ENCODE measurements around the gene SHLD1. TPM values are rescaled to one million over a fixed set of nuclear protein-coding genes. Genes with fewer than 3 reads are reported as not detected.
"Not testable (repeated sequence)": the region's sequence is repeated elsewhere in the genome, so short reads cannot be mapped to it uniquely, and the experiment has no call there.

Gene SHLD1
- total RNA-seq, 1 donor from 2014 or later: 12.5 TPM

DNA sequence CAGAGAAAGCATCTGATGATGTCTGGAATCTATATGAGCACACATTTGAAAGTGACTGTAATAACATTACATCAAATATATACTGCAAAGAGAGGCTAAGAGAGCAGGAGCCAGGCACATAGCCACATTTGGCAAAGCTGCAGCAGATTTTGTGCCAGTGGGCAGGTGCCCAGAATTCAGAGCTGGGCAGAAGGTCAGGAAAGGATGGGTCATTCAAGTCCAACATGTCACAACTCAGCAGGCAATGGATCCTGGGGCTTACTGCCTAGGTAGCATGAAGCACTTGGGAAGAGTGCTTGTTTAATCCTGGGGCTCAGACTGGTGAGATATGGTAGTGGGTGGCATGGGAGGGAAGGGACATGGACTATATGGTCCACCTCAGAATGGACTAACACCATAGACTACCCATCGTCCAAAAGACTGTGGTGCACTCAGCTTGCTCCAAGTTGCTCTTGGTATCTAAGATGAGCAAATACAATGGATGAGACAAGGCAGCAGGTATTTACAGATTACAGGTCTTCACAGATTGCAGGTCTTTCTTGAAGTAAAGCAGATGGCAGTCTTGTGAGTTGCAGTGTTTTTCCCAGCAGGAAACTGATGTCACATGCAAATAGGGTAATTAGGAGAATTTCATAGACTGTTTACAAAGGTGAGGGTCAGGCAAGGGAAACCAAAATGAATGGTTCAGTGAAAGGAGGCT lies 31.2 kb upstream of the SHLD1 start:
- Histone ChIP-seq H3K9ac (ENCODE audit: low read depth in 1 of 3, low read length in 3 of 3) (no peak overlapping the region), H3K27me3 (ENCODE audit: control insufficient read depth in 3 of 3, insufficient read depth in 3 of 3, low read length in 3 of 3) (no peaks in the 10 kb centered on the region), H3K9me3 (ENCODE audit: control insufficient read depth in 3 of 3, low read length in 3 of 3) (no peaks in the 10 kb centered on the region), H3K36me3 (ENCODE audit: control insufficient read depth in 3 of 3, insufficient read depth in 3 of 3, low read length in 3 of 3) (no peaks in the 10 kb centered on the region), H3K27ac (ENCODE audit: low read depth, low read length) (no peak overlapping the region), H3K4me3 (ENCODE audit: low read length in 3 of 3) (no peak overlapping the region), H3K4me1 (ENCODE audit: control insufficient read depth in 3 of 3, insufficient read depth in 3 of 3, low read length in 3 of 3) (peaks cover 9 to 22% (median 19%) of the 10 kb centered on the region in 3 donors)

DNA sequence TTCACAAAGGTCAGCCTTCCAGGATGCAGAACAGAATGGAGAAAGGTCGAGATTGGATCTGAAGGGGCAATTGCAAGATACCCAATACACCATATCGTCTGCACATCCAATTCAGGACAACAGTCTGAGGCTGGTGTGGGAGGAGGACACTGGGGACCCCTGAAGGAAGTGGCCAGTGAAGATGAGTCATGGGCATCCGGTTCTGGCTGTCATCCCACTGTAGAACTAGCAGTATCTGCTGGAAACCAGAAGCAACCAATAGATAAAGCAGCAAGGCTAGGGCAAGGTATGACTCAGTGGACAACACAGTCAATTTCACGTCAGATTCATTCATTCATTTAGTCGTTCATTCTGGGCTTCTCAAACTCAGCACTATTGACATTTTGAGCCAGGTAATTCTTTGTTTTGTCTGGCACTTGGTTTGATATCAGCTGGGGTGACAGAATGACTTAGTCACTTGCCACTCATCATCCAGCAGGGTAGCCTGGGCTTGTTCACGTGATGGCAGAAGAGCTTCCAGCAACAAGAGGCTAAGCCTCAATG lies 30.3 kb upstream of the SHLD1 start:
- Histone ChIP-seq H3K27ac (ENCODE audit: low read depth, low read length) (no peak overlapping the region), H3K4me3 (ENCODE audit: low read length in 3 of 3) (no peak overlapping the region), H3K36me3 (ENCODE audit: control insufficient read depth in 3 of 3, insufficient read depth in 3 of 3, low read length in 3 of 3) (no peaks in the 10 kb centered on the region), H3K4me1 (ENCODE audit: control insufficient read depth in 3 of 3, insufficient read depth in 3 of 3, low read length in 3 of 3) (peaks cover 9 to 22% (median 19%) of the 10 kb centered on the region in 3 donors), H3K27me3 (ENCODE audit: control insufficient read depth in 3 of 3, insufficient read depth in 3 of 3, low read length in 3 of 3) (no peaks in the 10 kb centered on the region), H3K9ac (ENCODE audit: low read depth in 1 of 3, low read length in 3 of 3) (no peak overlapping the region), H3K9me3 (ENCODE audit: control insufficient read depth in 3 of 3, low read length in 3 of 3) (no peaks in the 10 kb centered on the region)

- H3K4me1 ChIP-seq (ENCODE audit: control insufficient read depth in 3 of 3, insufficient read depth in 3 of 3, low read length in 3 of 3): peaks cover 9 to 22% (median 19%) of the 10 kb centered on the region in 3 donors
- H3K9ac ChIP-seq (ENCODE audit: low read depth in 1 of 3, low read length in 3 of 3): no peak overlapping the region
- no peak overlapping the region for H3K27ac ChIP-seq (ENCODE audit: low read depth, low read length)
- no peaks in the 10 kb centered on the region for H3K9me3 ChIP-seq (ENCODE audit: control insufficient read depth in 3 of 3, low read length in 3 of 3)
- H3K36me3 ChIP-seq (ENCODE audit: control insufficient read depth in 3 of 3, insufficient read depth in 3 of 3, low read length in 3 of 3): no peaks in the 10 kb centered on the region
- H3K27me3 ChIP-seq (ENCODE audit: control insufficient read depth in 3 of 3, insufficient read depth in 3 of 3, low read length in 3 of 3): no peaks in the 10 kb centered on the region
- H3K4me3 ChIP-seq (ENCODE audit: low read length in 3 of 3): no peak overlapping the region
These were observed 29.5 kb upstream of the SHLD1 start for GRCh38 chr20:5720696-5721095.

DNA sequence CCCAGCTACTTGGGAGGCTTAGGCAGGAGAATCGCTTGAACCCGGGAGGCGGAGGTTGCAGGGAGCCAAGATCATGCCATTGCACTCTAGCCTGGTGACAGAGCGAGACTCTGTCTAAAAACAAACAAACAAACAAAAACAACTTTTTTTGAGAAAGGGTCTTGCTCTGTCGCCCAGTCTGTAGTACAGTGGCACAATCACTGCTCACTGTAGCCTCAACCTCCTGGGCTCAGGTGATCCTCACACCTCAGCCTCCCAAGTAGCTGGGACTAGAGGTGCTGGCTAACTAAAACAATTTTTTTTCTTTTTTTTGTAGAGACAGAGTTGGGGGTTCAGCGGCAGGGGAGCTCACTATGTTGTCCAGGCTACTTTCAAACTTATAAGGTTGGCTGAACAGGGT lies 28.8 kb upstream of the SHLD1 start:
- H3K9me3 ChIP-seq (ENCODE audit: control insufficient read depth in 3 of 3, low read length in 3 of 3); H3K4me3 ChIP-seq (ENCODE audit: low read length in 3 of 3); H3K36me3 ChIP-seq (ENCODE audit: control insufficient read depth in 3 of 3, insufficient read depth in 3 of 3, low read length in 3 of 3); H3K27ac ChIP-seq (ENCODE audit: low read depth, low read length); H3K9ac ChIP-seq (ENCODE audit: low read depth in 1 of 3, low read length in 3 of 3); H3K27me3 ChIP-seq (ENCODE audit: control insufficient read depth in 3 of 3, insufficient read depth in 3 of 3, low read length in 3 of 3): not testable (repeated sequence)
- H3K4me1 ChIP-seq (ENCODE audit: control insufficient read depth in 3 of 3, insufficient read depth in 3 of 3, low read length in 3 of 3): peaks cover 9 to 22% (median 19%) of the 10 kb centered on the region in 3 donors

GRCh38 chr20:5722927-5723326 lies 27.3 kb upstream of the SHLD1 start:
- Histone ChIP-seq H3K27ac (ENCODE audit: low read depth, low read length) (no peak overlapping the region), H3K4me3 (ENCODE audit: low read length in 3 of 3) (no peak overlapping the region), H3K36me3 (ENCODE audit: control insufficient read depth in 3 of 3, insufficient read depth in 3 of 3, low read length in 3 of 3) (no peaks in the 10 kb centered on the region), H3K9ac (ENCODE audit: low read depth in 1 of 3, low read length in 3 of 3) (no peak overlapping the region), H3K9me3 (ENCODE audit: control insufficient read depth in 3 of 3, low read length in 3 of 3) (peaks cover 0 to 3% (median 0%) of the 10 kb centered on the region in 3 donors), H3K4me1 (ENCODE audit: control insufficient read depth in 3 of 3, insufficient read depth in 3 of 3, low read length in 3 of 3) (peaks cover 9 to 22% (median 19%) of the 10 kb centered on the region in 3 donors), H3K27me3 (ENCODE audit: control insufficient read depth in 3 of 3, insufficient read depth in 3 of 3, low read length in 3 of 3) (no peaks in the 10 kb centered on the region)

DNA sequence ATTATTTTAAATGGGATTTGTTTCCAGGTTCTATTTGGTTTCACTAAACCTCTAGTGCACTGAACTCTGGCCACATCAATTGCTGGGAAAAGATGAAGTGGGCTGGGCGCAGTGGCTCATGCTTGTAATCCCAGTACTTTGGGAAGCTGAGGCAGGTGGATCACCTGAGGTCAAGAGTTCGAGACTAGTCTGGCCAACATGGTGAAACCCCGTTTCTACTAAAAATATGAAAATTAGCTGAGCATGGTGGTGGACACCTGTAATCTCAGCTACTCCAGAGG lies 25.1 kb upstream of the SHLD1 start:
- H3K4me3 ChIP-seq (ENCODE audit: low read length in 3 of 3); H3K9me3 ChIP-seq (ENCODE audit: control insufficient read depth in 3 of 3, low read length in 3 of 3); H3K4me1 ChIP-seq (ENCODE audit: control insufficient read depth in 3 of 3, insufficient read depth in 3 of 3, low read length in 3 of 3); H3K27me3 ChIP-seq (ENCODE audit: control insufficient read depth in 3 of 3, insufficient read depth in 3 of 3, low read length in 3 of 3); H3K36me3 ChIP-seq (ENCODE audit: control insufficient read depth in 3 of 3, insufficient read depth in 3 of 3, low read length in 3 of 3); H3K9ac ChIP-seq (ENCODE audit: low read depth in 1 of 3, low read length in 3 of 3); H3K27ac ChIP-seq (ENCODE audit: low read depth, low read length): not testable (repeated sequence)

DNA sequence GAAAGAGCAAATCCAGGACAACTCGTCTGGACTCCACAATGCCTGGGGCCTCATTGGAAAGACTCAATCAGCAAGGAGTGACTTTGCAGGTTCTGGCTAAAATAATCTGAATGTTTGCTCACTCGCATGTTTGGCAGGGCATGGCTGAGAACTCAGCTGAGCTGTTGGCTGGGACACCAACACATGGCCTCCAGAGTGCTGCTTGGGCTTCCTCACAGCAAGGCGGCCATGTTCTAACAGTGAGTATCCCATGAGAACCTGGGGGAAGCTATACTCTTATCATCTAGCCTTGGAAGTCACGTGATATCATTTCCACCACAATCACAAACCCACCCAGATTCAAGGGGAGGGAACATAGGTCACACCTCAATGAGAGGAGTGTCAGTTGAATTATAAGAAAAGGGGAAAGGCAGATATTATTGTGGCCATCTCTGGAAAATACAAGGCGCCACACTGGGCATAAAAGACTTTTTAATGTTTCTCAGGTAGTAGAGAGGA lies 23.1 kb upstream of the SHLD1 start:
- Histone ChIP-seq H3K9ac (ENCODE audit: low read depth in 1 of 3, low read length in 3 of 3) (no peak overlapping the region), H3K9me3 (ENCODE audit: control insufficient read depth in 3 of 3, low read length in 3 of 3) (peaks cover 0 to 3% (median 0%) of the 10 kb centered on the region in 3 donors), H3K36me3 (ENCODE audit: control insufficient read depth in 3 of 3, insufficient read depth in 3 of 3, low read length in 3 of 3) (no peaks in the 10 kb centered on the region)

GRCh38 chr20:5729348-5729747 lies 20.9 kb upstream of the SHLD1 start:
- no peak overlapping the region for H3K27ac ChIP-seq (ENCODE audit: low read depth, low read length)
- no peaks in the 10 kb centered on the region for H3K27me3 ChIP-seq (ENCODE audit: control insufficient read depth in 3 of 3, insufficient read depth in 3 of 3, low read length in 3 of 3)
- H3K4me3 ChIP-seq (ENCODE audit: low read length in 3 of 3): no peak overlapping the region
- H3K9ac ChIP-seq (ENCODE audit: low read depth in 1 of 3, low read length in 3 of 3): no peak overlapping the region
- no peaks in the 10 kb centered on the region for H3K36me3 ChIP-seq (ENCODE audit: control insufficient read depth in 3 of 3, insufficient read depth in 3 of 3, low read length in 3 of 3)
- H3K4me1 ChIP-seq (ENCODE audit: control insufficient read depth in 3 of 3, insufficient read depth in 3 of 3, low read length in 3 of 3): peaks cover 0 to 9% (median 6%) of the 10 kb centered on the region in 3 donors
- H3K9me3 ChIP-seq (ENCODE audit: control insufficient read depth in 3 of 3, low read length in 3 of 3): peaks cover 0 to 3% (median 0%) of the 10 kb centered on the region in 3 donors

More for the DNA sequence above, 23.1 kb upstream of the SHLD1 start:
- Histone ChIP-seq H3K27me3 (ENCODE audit: control insufficient read depth in 3 of 3, insufficient read depth in 3 of 3, low read length in 3 of 3) (no peaks in the 10 kb centered on the region), H3K4me3 (ENCODE audit: low read length in 3 of 3) (no peak overlapping the region), H3K27ac (ENCODE audit: low read depth, low read length) (no peak overlapping the region), H3K4me1 (ENCODE audit: control insufficient read depth in 3 of 3, insufficient read depth in 3 of 3, low read length in 3 of 3) (peaks cover 0 to 6% (median 4%) of the 10 kb centered on the region in 3 donors)

- Histone ChIP-seq H3K36me3 (ENCODE audit: control insufficient read depth in 3 of 3, insufficient read depth in 3 of 3, low read length in 3 of 3) (no peaks in the 10 kb centered on the region), H3K4me1 (ENCODE audit: control insufficient read depth in 3 of 3, insufficient read depth in 3 of 3, low read length in 3 of 3) (peaks cover 0 to 9% (median 6%) of the 10 kb centered on the region in 3 donors), H3K27ac (ENCODE audit: low read depth, low read length) (no peak overlapping the region), H3K9ac (ENCODE audit: low read depth in 1 of 3, low read length in 3 of 3) (no peak overlapping the region), H3K27me3 (ENCODE audit: control insufficient read depth in 3 of 3, insufficient read depth in 3 of 3, low read length in 3 of 3) (no peaks in the 10 kb centered on the region), H3K4me3 (ENCODE audit: low read length in 3 of 3) (no peak overlapping the region), H3K9me3 (ENCODE audit: control insufficient read depth in 3 of 3, low read length in 3 of 3) (peaks cover 0 to 3% (median 0%) of the 10 kb centered on the region in 3 donors)
These were observed 20.1 kb upstream of the SHLD1 start for GRCh38 chr20:5730131-5730530.

- Histone ChIP-seq H3K27ac (ENCODE audit: low read depth, low read length) (no peak overlapping the region), H3K27me3 (ENCODE audit: control insufficient read depth in 3 of 3, insufficient read depth in 3 of 3, low read length in 3 of 3) (no peaks in the 10 kb centered on the region), H3K4me3 (ENCODE audit: low read length in 3 of 3) (no peak overlapping the region), H3K36me3 (ENCODE audit: control insufficient read depth in 3 of 3, insufficient read depth in 3 of 3, low read length in 3 of 3) (no peaks in the 10 kb centered on the region), H3K9me3 (ENCODE audit: control insufficient read depth in 3 of 3, low read length in 3 of 3) (peaks cover 0 to 3% (median 0%) of the 10 kb centered on the region in 3 donors), H3K4me1 (ENCODE audit: control insufficient read depth in 3 of 3, insufficient read depth in 3 of 3, low read length in 3 of 3) (peaks cover 0 to 9% (median 6%) of the 10 kb centered on the region in 3 donors), H3K9ac (ENCODE audit: low read depth in 1 of 3, low read length in 3 of 3) (no peak overlapping the region)
These were observed 18.3 kb upstream of the SHLD1 start for GRCh38 chr20:5731753-5732366.

Data from skeletal muscle tissue (tissue), 4 donors.